ACHN (cell line): ENCODE data around the gene USH2A.
A peak's percentile ranks its signal among the peaks of the same experiment; 100 is the strongest.
"Not testable (repeated sequence)": the region's sequence is repeated elsewhere in the genome, so short reads cannot be mapped to it uniquely, and the experiment has no call there.

Experiments
- DNase-seq: peaks from one replicate; pipeline ENCODE4 v3.0.0-alpha.2; 2015
- in situ Hi-C: cut with HindIII; loops from 2 replicates; pipeline ENCODE4 v1.10.0; 2017; ENCODE audit warnings: low sequenced_read_pairs, low pct_ligation_motif_present, low pct_unique_long_range_greater_than_20kb

The USH2A gene

GRCh38 chr1:216178281-216178680, 245.0 kb downstream of the USH2A start:
- DNase-seq: no peak
- in situ Hi-C loops: no loop called here

GRCh38 chr1:216176970-216177369, 246.3 kb downstream of the USH2A start:
- in situ Hi-C loops: no loop called here
- no peak for DNase-seq

- in situ Hi-C loops: no loop called here
- no peak for DNase-seq
Observed at GRCh38 chr1:216175714-216176113, 247.5 kb downstream of the USH2A start.

GRCh38 chr1:216173376-216173995, 249.8 kb downstream of the USH2A start:
- no peak for DNase-seq
- in situ Hi-C loops: no loop called here

- no peak for DNase-seq
- in situ Hi-C loops: no loop called here
Observed at GRCh38 chr1:216169351-216169750, 253.9 kb downstream of the USH2A start.

GRCh38 chr1:216168546-216168945, 254.7 kb downstream of the USH2A start:
- no peak for DNase-seq
- in situ Hi-C loops: no loop called here

- in situ Hi-C loops: no loop called here
- DNase-seq: no peak
Observed at GRCh38 chr1:216154063-216154462, 269.2 kb downstream of the USH2A start.

- DNase-seq: no peak
- in situ Hi-C loops: no loop called here
Observed at GRCh38 chr1:216153130-216153529, 270.1 kb downstream of the USH2A start.

- DNase-seq, in situ Hi-C loops: not testable (repeated sequence)
Observed at GRCh38 chr1:216145451-216146018, 277.7 kb downstream of the USH2A start.

- DNase-seq: no peak
- in situ Hi-C loops: no loop called here
Observed at GRCh38 chr1:216144661-216145450, 278.4 kb downstream of the USH2A start.

GRCh38 chr1:216142921-216143320, 280.3 kb downstream of the USH2A start:
- no peak for DNase-seq
- in situ Hi-C loops: no loop called here

GRCh38 chr1:216140730-216141524, 282.3 kb downstream of the USH2A start:
- in situ Hi-C loops: no loop called here
- DNase-seq: no peak

- in situ Hi-C loops: no loop called here
- DNase-seq: no peak
Observed at GRCh38 chr1:216124192-216124781, 299.0 kb downstream of the USH2A start.

GRCh38 chr1:216123446-216124191, 299.6 kb downstream of the USH2A start:
- in situ Hi-C loops: no loop called here
- no peak for DNase-seq

- peak; percentile 61 for DNase-seq
Observed at GRCh38 chr1:216119600-216119999, 303.6 kb downstream of the USH2A start.

GRCh38 chr1:216114180-216114579, 309.1 kb downstream of the USH2A start:
- in situ Hi-C loops: no loop called here
- no peak for DNase-seq

More at GRCh38 chr1:216119600-216119999, 303.6 kb downstream of the USH2A start:
- in situ Hi-C loops: no loop called here

- DNase-seq: no peak
- in situ Hi-C loops: no loop called here
Observed at GRCh38 chr1:216113181-216113580, 310.1 kb downstream of the USH2A start.

GRCh38 chr1:216111842-216112241, 311.4 kb downstream of the USH2A start:
- DNase-seq: no peak
- in situ Hi-C loops: no loop called here
